SH-SY5Y (cell line): ENCODE data around the gene TNFAIP8L2.

ENCODE experiments used
- GATA2 ChIP-seq: IDR thresholded peaks from 2 replicates; pipeline ENCODE4 v1.6.1; 2011; ENCODE audit warnings: mild to moderate bottlenecking, low read depth, low read length
- GATA3 ChIP-seq: IDR thresholded peaks from 2 replicates; pipeline ENCODE4 v1.6.1; 2011; ENCODE audit warnings: low read depth, mild to moderate bottlenecking, low read length, moderate library complexity

Gene TNFAIP8L2

DNA sequence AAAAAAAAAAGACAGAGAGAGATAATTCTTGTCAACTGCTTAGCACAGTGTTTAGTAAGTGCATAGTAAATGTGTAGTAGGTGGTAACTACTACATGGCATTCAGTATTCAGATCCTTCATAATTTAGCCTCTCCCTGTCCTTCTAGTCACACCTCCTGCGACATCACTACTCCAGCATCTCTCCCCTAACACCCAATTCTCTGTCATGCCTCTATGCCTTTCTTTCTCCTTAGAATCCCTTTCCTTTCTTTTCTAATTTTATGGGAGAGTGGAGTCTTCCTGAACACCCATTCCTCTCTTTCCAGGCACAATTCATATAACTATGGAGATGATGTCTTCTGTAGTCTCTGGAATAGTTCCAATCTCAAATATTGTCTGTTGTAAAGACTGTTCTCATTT lies 37.4 kb downstream of the TNFAIP8L2 start:
- TF ChIP-seq GATA2 (no peak), GATA3 (no peak)

DNA sequence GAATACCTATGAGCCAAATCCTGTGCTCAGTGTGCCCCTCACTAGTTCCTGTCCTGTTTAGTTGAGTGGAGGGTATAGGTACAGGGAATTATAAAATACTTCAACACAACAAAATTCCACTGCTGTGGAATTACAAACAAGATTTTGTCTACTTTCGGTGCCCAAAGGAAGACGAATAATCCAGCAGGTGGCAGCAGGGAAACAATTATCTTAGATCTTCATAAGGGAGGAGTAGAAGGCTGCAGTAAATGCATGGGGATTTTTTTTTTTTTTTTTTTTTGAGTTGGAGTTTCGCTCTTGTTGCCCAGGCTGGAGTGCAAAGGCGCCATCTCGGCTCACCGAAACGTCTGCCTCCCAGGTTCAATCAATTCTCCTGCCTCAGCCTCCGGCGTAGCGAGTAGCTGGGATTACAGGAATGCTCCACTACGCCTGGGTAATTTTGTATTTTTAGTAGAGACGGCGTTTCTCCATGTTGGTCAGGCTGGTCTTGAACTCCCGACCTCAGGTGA lies 39.9 kb downstream of the TNFAIP8L2 start:
- TF ChIP-seq GATA3 (no peak), GATA2 (peak; percentile 52; the same call in 1 of the 2 replicates)

DNA sequence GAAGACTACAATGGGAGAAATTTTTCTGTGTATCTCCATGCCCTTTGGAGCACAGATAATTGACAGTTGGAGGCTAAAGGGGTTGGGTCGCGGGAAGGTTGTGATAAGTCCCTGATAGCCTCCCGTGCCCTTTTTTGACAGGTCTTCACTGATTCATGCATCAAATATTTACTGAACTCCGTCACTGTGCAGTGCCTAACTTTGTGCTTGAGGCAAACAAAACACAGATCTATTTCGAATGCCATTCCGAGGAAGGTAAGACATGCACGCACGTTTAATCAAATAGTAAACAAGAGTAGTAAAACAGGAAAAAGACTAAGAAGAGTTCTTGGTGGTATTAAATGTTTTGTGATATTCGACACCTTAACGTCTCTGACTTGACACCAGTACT lies 41.4 kb downstream of the TNFAIP8L2 start:
- TF ChIP-seq GATA2 (no peak), GATA3 (no peak)

DNA sequence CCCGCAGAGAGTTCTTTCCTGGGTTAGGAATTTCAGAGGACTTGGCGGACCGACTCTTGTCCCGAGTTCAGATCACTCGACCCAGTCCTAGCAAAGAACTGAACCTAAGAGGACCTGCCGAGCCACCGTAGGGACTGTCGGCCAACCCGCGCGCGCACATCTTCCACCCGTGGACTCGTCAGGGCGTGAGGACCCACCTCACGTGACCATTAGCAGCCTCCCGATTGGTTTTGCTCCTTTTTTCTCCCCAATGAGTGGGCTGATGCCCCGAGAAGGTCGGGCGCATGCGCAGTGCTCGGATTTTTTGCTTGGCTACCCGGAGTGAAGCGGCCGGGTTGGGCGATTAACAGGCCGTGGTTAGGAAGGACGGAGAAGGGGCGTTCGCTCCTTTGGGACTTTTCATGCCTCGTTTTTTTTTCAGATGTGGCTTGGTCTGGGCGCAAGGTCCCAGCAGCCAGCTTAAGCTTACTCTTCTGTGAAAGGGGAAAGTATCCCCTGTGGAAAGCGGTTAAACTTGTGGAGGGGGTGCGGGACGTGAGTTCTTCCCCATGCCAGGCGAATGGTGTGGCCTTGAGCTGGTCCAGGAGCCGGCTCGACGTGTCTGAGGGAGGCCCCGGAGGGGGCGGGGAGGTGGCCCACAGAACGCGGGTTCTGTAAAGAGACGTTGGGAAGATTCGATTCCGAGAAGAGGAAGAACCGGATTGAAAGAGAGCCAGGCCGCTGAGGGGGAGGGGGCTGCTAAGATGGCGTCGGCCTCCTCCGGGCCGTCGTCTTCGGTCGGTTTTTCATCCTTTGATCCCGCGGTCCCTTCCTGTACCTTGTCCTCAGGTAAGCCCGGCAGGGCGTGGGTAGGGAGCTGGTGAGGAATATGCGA lies 42.0 kb downstream of the TNFAIP8L2 start, which contains the start of gene PIP5K1A:
Gene PIP5K1A, plus strand, starts transcription at position 299 of the 874 bp plus-strand sequence. Its CDS starts 445 bp downstream, at position 744.
- TF ChIP-seq GATA3 (no peak), GATA2 (no peak)

DNA sequence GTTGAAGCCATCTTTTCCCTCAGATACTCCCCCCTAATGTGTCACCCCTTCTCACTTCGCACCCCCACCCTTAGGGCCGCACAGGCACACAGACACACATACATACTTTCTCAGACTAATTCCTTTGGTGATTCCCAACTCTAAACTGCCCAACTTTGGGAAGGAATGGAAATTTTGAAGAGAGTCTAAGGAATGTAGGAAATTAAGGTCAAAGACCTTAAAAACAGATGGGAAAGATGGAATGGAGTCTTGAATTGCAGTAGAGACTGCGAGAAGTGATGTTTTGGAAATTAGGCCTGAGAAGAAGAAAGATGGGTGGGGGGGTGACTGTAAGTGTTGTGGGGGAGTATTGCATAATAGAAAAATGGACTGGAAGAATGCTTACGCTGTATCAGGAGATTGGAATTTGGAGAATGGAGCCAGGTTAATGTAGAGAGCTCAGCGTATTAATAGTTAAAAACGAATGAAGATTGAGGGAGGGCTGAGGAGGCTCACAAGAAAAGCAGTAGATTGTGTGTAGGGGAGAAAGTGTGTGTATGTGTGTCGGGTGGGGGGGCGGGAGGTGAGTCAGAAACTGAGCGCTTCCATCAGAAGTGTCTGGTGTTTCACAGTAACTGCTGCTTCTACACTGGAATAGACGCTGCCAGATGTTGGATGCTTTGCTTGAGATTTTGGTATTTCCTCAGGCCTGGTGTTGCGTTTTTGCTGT lies 43.6 kb downstream of the TNFAIP8L2 start:
- TF ChIP-seq GATA2 (no peak), GATA3 (no peak)
